ENCODE measurements around the gene FUNDC1.
"Not testable (repeated sequence)": the region's sequence is repeated elsewhere in the genome, so short reads cannot be mapped to it uniquely, and the experiment has no call there.

The FUNDC1 gene, protein sequence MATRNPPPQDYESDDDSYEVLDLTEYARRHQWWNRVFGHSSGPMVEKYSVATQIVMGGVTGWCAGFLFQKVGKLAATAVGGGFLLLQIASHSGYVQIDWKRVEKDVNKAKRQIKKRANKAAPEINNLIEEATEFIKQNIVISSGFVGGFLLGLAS

GRCh38 chrX:44542567-44543325, at the start of gene FUNDC1:
Gene FUNDC1, minus strand, starts transcription at chrX:44542859. Its CDS starts 27 bp downstream, at chrX:44542832.
- DNase-seq (ENCODE audit: low spot score), result peak; percentile 92

GRCh38 chrX:44585866-44586265, 43.2 kb upstream of the FUNDC1 start:
- DNase-seq (ENCODE audit: low spot score), result no peak

GRCh38 chrX:44580466-44580865, 37.8 kb upstream of the FUNDC1 start:
- DNase-seq (ENCODE audit: low spot score), result no peak

- DNase-seq (ENCODE audit: low spot score), result no peak
Measured at GRCh38 chrX:44572340-44572938, 29.8 kb upstream of the FUNDC1 start.

DNA sequence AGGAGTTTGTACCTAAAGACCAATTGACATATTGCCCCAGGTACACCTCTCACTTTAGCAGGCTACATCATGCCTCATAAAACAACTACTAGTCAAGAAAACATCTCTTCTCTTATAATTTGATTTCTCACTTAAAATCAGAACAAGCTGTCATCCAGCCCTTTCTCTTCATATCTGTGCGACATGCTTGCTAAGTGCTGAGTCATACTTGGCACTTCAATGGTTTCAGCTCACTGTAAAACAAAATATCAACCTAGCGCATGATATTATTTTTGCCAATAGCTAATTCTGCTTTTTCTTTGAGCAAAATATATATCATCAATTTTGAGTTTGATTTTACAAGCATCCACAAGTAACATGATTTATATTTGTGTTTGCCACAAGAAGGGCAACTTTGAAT, 27.9 kb upstream of the FUNDC1 start:
- DNase-seq (ENCODE audit: low spot score), result no peak

DNA sequence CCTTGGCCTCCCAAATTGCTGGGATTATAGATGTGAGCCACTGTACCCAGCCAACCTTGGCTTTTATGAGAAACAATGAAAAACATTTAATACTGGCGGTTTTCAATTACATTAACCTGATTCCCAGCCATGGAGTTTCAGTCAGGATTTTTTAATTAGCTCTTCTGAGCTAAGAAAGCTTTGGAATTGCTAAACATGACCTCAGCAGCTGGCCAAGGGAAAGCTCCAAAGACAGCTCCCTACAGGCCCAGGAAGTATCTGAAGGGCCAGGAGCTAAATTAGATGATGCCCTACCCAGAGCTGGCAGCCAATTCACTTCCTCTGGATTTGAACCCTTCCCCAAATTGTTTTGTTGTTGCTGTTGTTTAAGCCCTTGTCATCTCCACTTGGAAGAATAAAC, 26.5 kb upstream of the FUNDC1 start:
- DNase-seq (ENCODE audit: low spot score), result no peak

- DNase-seq (ENCODE audit: low spot score), result no peak
Measured at GRCh38 chrX:44568196-44568595, 25.5 kb upstream of the FUNDC1 start.

- DNase-seq (ENCODE audit: low spot score), result not testable (repeated sequence)
Measured at GRCh38 chrX:44561896-44562295, 19.2 kb upstream of the FUNDC1 start.

DNA sequence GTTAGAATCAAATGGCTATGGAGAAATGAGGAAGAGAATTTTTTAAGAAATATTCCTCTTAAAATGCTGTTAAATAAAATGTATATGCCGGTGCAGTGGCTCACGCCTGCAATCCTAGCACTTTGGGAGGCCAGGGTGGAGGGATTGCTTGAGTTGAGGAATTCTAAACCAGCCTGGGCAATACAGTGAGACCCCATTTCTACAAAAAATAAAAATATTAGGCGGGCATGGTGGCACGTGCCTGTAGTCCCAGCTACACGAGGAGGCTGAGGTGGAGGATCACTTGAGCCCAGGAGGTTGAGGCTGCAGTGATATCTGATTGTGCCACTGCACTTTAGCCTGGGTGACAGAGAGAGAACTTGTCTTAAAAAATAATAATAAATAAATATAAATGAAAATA, 7.9 kb upstream of the FUNDC1 start:
- DNase-seq (ENCODE audit: low spot score), result no peak

- DNase-seq (ENCODE audit: low spot score), result not testable (repeated sequence)
Measured at GRCh38 chrX:44545454-44545853, 2.8 kb upstream of the FUNDC1 start.

GRCh38 chrX:44544036-44544435, 1.4 kb upstream of the FUNDC1 start:
- DNase-seq (ENCODE audit: low spot score), result no peak

GRCh38 chrX:44536198-44536597, 6.5 kb downstream of the FUNDC1 start:
- no peak for DNase-seq (ENCODE audit: low spot score)

- DNase-seq (ENCODE audit: low spot score), result no peak
Measured at GRCh38 chrX:44529310-44529709, 13.3 kb downstream of the FUNDC1 start.

DNA sequence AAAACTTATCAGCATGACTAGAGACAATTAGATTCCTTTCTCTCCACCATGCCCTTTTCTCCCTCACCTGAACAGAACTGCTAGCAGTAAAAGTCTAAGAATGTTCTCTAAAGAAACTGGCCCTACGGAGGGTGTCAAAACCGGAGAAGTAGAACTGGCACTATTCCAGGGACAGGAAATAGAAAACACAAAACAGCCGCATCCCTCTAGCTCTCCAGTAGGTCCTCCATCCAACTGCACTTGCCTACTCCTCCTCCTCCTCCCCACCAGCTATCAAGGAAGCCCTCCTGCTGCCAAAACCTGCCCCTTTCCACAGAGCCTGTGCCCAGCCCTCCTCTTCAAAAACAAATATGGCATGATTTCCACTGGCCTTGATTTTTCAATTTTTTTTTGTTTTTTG, 28.4 kb downstream of the FUNDC1 start:
- DNase-seq (ENCODE audit: low spot score), result no peak

DNA sequence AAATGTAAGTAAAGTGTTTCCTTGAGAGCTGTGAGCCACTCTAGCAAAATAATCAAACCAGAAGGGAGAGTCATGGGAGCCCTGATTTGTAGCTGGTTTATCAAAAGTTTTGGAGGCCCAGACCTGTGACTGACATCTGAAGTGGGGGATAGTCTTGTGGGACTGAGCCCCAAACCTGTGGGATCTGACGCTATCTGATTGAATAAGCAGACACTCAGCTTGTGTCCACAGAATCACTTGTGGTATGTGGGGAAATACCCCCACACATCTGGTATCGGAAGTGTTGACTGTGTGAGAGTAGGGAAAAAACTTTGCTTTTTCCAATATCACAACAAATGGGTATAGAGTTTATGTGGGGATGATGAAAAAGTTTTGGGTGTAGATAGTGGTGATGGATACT, 35.4 kb downstream of the FUNDC1 start:
- no peak for DNase-seq (ENCODE audit: low spot score)

DNA sequence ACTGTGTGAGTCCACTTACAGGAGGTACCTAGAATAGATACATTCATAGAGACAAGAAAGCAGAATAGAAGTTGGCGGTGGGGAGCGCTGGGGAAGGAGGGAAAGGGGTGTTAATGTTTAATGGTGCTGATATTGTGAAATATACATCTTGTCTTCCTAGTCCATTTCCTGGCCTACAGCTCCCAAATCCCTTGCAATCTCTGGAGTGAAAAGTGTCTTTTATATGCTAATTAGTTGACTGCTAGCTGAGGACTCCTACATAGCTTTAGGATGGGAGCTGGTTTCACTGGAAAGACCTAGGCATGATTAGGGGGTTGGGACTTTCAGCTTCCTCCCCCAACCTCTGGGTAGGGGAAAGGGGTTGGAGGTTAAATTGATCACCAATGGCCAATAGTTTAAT, 36.0 kb downstream of the FUNDC1 start:
- no peak for DNase-seq (ENCODE audit: low spot score)

GRCh38 chrX:44503560-44503959, 39.1 kb downstream of the FUNDC1 start:
- no peak for DNase-seq (ENCODE audit: low spot score)

DNA sequence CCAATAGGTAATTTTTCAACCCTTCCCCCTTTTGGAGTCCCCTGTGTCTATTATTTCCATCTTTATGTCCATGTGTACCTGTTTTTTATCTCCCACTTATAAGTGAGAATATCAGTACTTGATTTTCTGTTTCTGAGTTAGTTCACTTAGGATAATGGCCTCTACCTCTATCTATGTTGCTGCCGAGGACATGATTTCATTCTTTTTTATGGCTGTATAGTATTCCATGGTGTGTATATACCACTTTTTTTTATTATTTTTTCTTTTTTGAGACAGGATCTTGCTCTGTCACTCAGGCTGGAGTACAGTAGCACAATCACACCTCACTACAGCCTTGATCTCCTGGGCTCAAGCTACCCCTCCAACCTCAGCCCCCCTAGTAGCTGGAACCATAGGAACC, 47.6 kb downstream of the FUNDC1 start:
- no peak for DNase-seq (ENCODE audit: low spot score)

- no peak for DNase-seq (ENCODE audit: low spot score)
Measured at GRCh38 chrX:44494357-44494756, 48.3 kb downstream of the FUNDC1 start.

GRCh38 chrX:44489515-44489914, 53.1 kb downstream of the FUNDC1 start:
- no peak for DNase-seq (ENCODE audit: low spot score)

GRCh38 chrX:44484607-44485146, 58.0 kb downstream of the FUNDC1 start:
- no peak for DNase-seq (ENCODE audit: low spot score)

GRCh38 chrX:44483965-44484606, 58.6 kb downstream of the FUNDC1 start:
- no peak for DNase-seq (ENCODE audit: low spot score)

- DNase-seq (ENCODE audit: low spot score), result no peak
Measured at GRCh38 chrX:44482575-44482974, 60.1 kb downstream of the FUNDC1 start.

Data from ecto neural progenitor cell (in vitro differentiated cells).